Prostate gland (tissue), 2 donors: ENCODE data around the gene TCF12.

Experiments used
- CTCF ChIP-seq, 4 experiments: fragments of 200-600 bp in 2 of 4; fragments of 450-650 bp in 2 of 4; sonication (generic) in 2 of 4; IDR thresholded peaks; 1 replicate in 3 of 4; 2 replicates in 1 of 4; pipeline ENCODE4 v1.5.1; 2016 to 2019; ENCODE audit warnings: antibody characterized with exemption in 4 of 4, mild to moderate bottlenecking in 2 of 4, moderate library complexity in 2 of 4
- POLR2A ChIP-seq: fragments of 450-650 bp; IDR thresholded peaks from one replicate; pipeline ENCODE4 v1.6.1; 2016; ENCODE audit warnings: antibody characterized with exemption, mild to moderate bottlenecking

- TF ChIP-seq CTCF (IDR thresholded peaks at IDR 0.05), result no peak
- no peak for TF ChIP-seq POLR2A
Measured at GRCh38 chr15:57094321-57095257, 176.1 kb downstream of the TCF12 start.
